BE2C (cell line): Measurements from ENCODE around the gene BCKDHB.

Source experiments
- DNase-seq: peaks from one replicate; pipeline ENCODE4 v3.0.0-alpha.2; 2020
- H3K27me3 ChIP-seq: fragments of 250-450 bp; sonication (Bioruptor Pico); 2 replicates; pipeline ENCODE4 v1.5.1; 2020; ENCODE audit warnings: mild to moderate bottlenecking
- H3K36me3 ChIP-seq: fragments of 250-450 bp; sonication (Bioruptor Pico); 2 replicates; pipeline ENCODE4 v1.5.1; 2020; ENCODE audit warnings: mild to moderate bottlenecking
- H3K4me1 ChIP-seq: fragments of 250-450 bp; sonication (Bioruptor Pico); 2 replicates; pipeline ENCODE4 v1.5.1; 2020
- H3K4me3 ChIP-seq: 2 replicates; pipeline ENCODE4 v1.5.1; 2011; ENCODE audit warnings: low read depth, low read length
- H3K9me3 ChIP-seq: fragments of 250-450 bp; sonication (Bioruptor Pico); 2 replicates; pipeline ENCODE4 v1.5.1; 2020
- CTCF ChIP-seq: IDR thresholded peaks from 2 replicates; pipeline ENCODE4 v1.5.1; 2012; ENCODE audit warnings: mild to moderate bottlenecking, low read depth, low read length

BCKDHB gene

DNA sequence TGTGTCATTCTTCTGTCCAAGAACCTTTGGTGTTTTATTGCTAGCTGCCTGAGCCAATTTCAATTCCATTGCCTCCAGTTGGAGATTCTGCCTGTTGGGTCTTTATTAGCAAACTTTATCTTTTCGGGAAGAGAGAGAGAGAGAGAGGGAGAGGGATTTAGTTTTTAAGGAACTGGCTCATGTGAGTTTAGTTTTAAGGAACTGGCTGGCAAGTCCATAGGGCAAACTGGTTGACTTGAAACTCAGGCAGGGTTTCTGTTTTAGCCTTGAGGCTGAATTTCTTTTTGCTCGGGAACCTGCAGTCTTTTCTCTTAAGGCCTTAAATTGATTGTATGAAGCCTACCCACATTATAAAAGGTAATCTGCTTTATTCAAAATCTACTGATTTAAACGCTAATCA lies 23.0 kb downstream of the BCKDHB start:
- Histone ChIP-seq H3K36me3 (no peaks in the 10 kb centered on the region; the same call in 1 of the 2 replicates), H3K27me3 (no peaks in the 10 kb centered on the region), H3K9me3 (no peaks in the 10 kb centered on the region), H3K4me1 (peaks cover 10% of the 10 kb centered on the region), H3K4me3 (no peak overlapping the region)
- no peak for DNase-seq
- TF ChIP-seq CTCF, result no peak

DNA sequence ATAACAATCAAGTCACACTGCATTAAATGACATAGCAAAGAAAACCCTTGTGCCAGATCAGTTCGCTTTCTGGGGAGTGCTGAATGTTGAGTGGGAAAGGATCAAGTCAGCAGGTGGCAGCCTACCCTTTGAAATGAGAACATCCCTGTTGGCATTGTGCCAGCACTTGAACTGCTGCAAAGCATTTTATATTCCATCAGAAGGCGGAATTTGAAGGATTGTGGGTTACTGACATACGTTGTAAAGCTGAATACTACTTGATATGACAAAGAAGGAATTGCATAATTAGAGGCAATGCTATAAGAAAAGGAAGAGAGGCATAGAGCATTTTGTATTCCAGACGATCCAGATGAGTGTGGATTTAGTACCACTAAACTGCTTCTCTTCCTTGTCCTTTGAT lies 26.5 kb downstream of the BCKDHB start:
- peak; percentile 87 for TF ChIP-seq CTCF
- no peaks in the 10 kb centered on the region; the same call in 1 of the 2 replicates for H3K36me3 ChIP-seq
- no peaks in the 10 kb centered on the region for H3K27me3 ChIP-seq
- no peak overlapping the region for H3K4me3 ChIP-seq
- DNase-seq, result peak; percentile 85
- H3K9me3 ChIP-seq, result no peaks in the 10 kb centered on the region
- H3K4me1 ChIP-seq, result peaks cover 10% of the 10 kb centered on the region

DNA sequence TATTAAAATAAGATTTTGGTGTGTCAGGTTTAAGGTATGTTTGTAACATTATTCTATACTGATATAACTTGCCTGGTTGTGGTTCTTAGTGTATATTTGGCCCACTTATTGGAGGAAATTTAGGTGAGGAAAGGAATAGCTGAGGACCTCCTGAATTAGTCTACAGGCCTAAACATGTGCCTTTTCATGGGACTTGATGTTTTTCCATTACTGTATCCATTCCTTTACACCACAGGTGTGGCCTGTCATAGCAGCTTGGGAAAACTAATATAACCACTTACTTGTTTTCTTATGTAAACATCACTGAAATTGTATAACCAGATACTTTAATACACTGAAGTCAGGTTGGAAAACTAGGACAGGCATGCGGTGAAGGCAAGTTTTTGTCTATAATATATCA lies 27.6 kb downstream of the BCKDHB start:
- Histone ChIP-seq H3K27me3 (no peaks in the 10 kb centered on the region), H3K4me1 (peaks cover 3% of the 10 kb centered on the region; the same call in 1 of the 2 replicates), H3K4me3 (no peak overlapping the region), H3K9me3 (no peaks in the 10 kb centered on the region), H3K36me3 (no peaks in the 10 kb centered on the region)
- DNase-seq, result no peak
- TF ChIP-seq CTCF, result no peak

DNA sequence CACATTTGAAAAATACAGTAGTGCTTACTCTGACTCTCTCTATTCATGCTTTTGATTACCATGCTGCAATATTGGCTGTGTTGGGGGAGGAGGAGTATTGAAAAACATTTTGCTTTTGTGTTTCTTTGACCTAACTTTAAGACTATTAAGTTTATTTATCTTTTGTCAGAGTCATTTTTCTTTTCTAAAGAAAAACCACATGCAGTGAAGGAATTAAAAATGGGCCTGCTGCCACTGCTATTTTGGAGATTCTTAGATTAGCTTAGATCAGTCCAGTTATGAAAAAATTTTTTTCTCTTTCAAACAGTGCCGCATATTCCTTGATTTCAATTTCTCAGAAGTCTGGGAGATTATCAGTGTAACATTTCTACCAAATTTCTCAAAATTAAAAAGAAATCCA lies 36.1 kb downstream of the BCKDHB start:
- DNase-seq, result no peak
- no peaks in the 10 kb centered on the region for H3K27me3 ChIP-seq
- H3K9me3 ChIP-seq, result no peaks in the 10 kb centered on the region
- peaks cover 8% of the 10 kb centered on the region; the same call in 1 of the 2 replicates for H3K4me1 ChIP-seq
- TF ChIP-seq CTCF, result no peak
- no peak overlapping the region for H3K4me3 ChIP-seq
- H3K36me3 ChIP-seq, result no peaks in the 10 kb centered on the region

DNA sequence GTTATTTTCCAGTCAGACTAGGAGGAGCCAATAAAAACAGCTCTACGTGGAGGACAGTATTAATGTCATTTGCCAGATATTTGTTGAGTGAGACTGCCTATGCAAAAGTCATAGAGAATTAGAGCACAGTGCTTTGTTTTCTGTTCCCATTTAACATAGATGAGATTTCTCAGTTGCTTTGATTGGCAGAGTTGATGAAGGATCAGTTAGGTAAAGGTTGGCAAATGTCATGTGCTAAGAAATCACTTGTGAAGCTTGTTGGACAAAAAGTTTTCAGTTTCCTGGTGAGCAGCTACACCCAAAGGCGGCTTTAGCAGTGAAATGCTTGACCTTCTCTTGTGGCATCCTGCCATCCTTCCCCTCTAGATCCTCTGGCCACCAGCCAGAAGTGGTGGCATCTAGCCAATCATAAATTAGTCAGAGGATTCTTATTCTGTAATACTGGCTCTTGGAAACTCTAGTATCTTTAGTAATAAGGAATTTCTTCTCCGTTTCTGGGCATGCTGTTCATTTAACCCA lies 37.0 kb downstream of the BCKDHB start:
- TF ChIP-seq CTCF, result no peak
- H3K27me3 ChIP-seq, result no peaks in the 10 kb centered on the region
- no peak overlapping the region for H3K4me3 ChIP-seq
- DNase-seq, result peak; percentile 44
- H3K36me3 ChIP-seq, result no peaks in the 10 kb centered on the region
- peaks cover 8% of the 10 kb centered on the region; the same call in 1 of the 2 replicates for H3K4me1 ChIP-seq
- H3K9me3 ChIP-seq, result no peaks in the 10 kb centered on the region

GRCh38 chr6:80144753-80145315 lies 38.4 kb downstream of the BCKDHB start:
- no peak for TF ChIP-seq CTCF
- H3K9me3 ChIP-seq, result no peaks in the 10 kb centered on the region

More at GRCh38 chr6:80144753-80145315, 38.4 kb downstream of the BCKDHB start:
- no peak for DNase-seq
- Histone ChIP-seq H3K4me3 (no peak overlapping the region), H3K36me3 (no peaks in the 10 kb centered on the region), H3K27me3 (no peaks in the 10 kb centered on the region), H3K4me1 (peaks cover 8% of the 10 kb centered on the region; the same call in 1 of the 2 replicates)
